Endodermal cell (in vitro differentiated cells): ENCODE results near the gene ARL16. TPM values are rescaled to one million over a fixed set of nuclear protein-coding genes. Genes with fewer than 3 reads are reported as not detected.

ENCODE experiments used
- DNase-seq: peaks from one replicate; pipeline ENCODE4 v3.0.0-alpha.2; 2017
- H3K27ac ChIP-seq: 2 replicates; pipeline ENCODE4 v1.5.1; 2013; ENCODE audit warnings: mild to moderate bottlenecking, low read depth, low read length, moderate library complexity
- H3K27me3 ChIP-seq: 2 replicates; pipeline ENCODE4 v1.6.1; 2013; ENCODE audit warnings: mild to moderate bottlenecking, low read length, moderate library complexity; ENCODE audit not compliant: insufficient read depth, control insufficient read depth, poor library complexity, severe bottlenecking
- H3K36me3 ChIP-seq: 2 replicates; pipeline ENCODE4 v1.7.0; 2013; ENCODE audit warnings: mild to moderate bottlenecking, low read length, moderate library complexity; ENCODE audit not compliant: control insufficient read depth, insufficient read depth
- H3K4me1 ChIP-seq: one replicate; pipeline ENCODE4 v1.7.0; 2013; ENCODE audit warnings: low read length; ENCODE audit not compliant: control insufficient read depth, insufficient read depth
- H3K4me3 ChIP-seq: 2 replicates; pipeline ENCODE4 v1.5.1; 2013; ENCODE audit warnings: mild to moderate bottlenecking, low read length, moderate library complexity
- H3K9ac ChIP-seq: 2 replicates; pipeline ENCODE4 v1.6.1; 2013; ENCODE audit warnings: mild to moderate bottlenecking, low read length, moderate library complexity; ENCODE audit not compliant: poor library complexity, severe bottlenecking; ENCODE audit errors: extremely low read depth
- H3K9me3 ChIP-seq: 2 replicates; pipeline ENCODE4 v1.6.1; 2013; ENCODE audit warnings: mild to moderate bottlenecking, low read length, moderate library complexity; ENCODE audit not compliant: control insufficient read depth
- H3K27ac Mint-ChIP-seq: 2 replicates; pipeline ENCODE4 v1.8.0; 2020; ENCODE audit warnings: mixed read lengths
- H3K27me3 Mint-ChIP-seq: 2 replicates; pipeline ENCODE4 v1.8.0; 2021; ENCODE audit warnings: mild to moderate bottlenecking, mixed read lengths; ENCODE audit not compliant: insufficient read depth
- H3K36me3 Mint-ChIP-seq: 2 replicates; pipeline ENCODE4 v1.8.0; 2020; ENCODE audit warnings: low read depth, mixed read lengths
- H3K4me1 Mint-ChIP-seq: 2 replicates; pipeline ENCODE4 v1.8.0; 2020; ENCODE audit warnings: mixed read lengths
- H3K4me3 Mint-ChIP-seq: 2 replicates; pipeline ENCODE4 v1.8.0; 2020; ENCODE audit warnings: mild to moderate bottlenecking, moderate library complexity, mixed read lengths
- H3K9me3 Mint-ChIP-seq: 2 replicates; pipeline ENCODE4 v1.8.0; 2020; ENCODE audit warnings: mild to moderate bottlenecking, mixed read lengths
- WGBS, 2 experiments: methylation state at CpG; one replicate each; pipeline versions ENCODE4 v1.1.5 to v1.1.7; 2013; ENCODE audit warnings: missing lambda C conversion rate in 2 of 2, mixed read lengths in 1 of 2; ENCODE audit not compliant: insufficient coverage in 1 of 2, insufficient read length in 1 of 2; 5-methylcytosine and 5-hydroxymethylcytosine counted together
- total RNA-seq, 2 donors: library from RNA; stranded (reverse); fragmentation: NEBNext Ultra II Directional in 1 of 2; extraction: Animal tissue kit (Norgen Biotek cat#: 25700) in 1 of 2; gene quantifications; 2 replicates in 1 of 2; 3 replicates in 1 of 2; pipeline ENCODE4 v1.2.1, GENCODE V29; 2021
- TF ChIP-seq, protein P1 (sequence below): fragments of 200-600 bp; sonication (generic); conservative IDR thresholded peaks from 2 replicates; pipeline ENCODE4 v1.5.0; 2021; ENCODE audit warnings: antibody characterized with exemption, mild to moderate bottlenecking

The ARL16 gene
- total RNA-seq, 2 donors from 2014 or later: 41.2 to 47.8 TPM

GRCh38 chr17:81655378-81656117 is 28.0 kb downstream of the ARL16 start:
- no peaks in the 10 kb centered on the region for H3K36me3 Mint-ChIP-seq
- 90 to 92% methylated on average over 12 to 18 of the region's 18 CpGs for WGBS, 2 experiments
- TF ChIP-seq, protein P1, sequence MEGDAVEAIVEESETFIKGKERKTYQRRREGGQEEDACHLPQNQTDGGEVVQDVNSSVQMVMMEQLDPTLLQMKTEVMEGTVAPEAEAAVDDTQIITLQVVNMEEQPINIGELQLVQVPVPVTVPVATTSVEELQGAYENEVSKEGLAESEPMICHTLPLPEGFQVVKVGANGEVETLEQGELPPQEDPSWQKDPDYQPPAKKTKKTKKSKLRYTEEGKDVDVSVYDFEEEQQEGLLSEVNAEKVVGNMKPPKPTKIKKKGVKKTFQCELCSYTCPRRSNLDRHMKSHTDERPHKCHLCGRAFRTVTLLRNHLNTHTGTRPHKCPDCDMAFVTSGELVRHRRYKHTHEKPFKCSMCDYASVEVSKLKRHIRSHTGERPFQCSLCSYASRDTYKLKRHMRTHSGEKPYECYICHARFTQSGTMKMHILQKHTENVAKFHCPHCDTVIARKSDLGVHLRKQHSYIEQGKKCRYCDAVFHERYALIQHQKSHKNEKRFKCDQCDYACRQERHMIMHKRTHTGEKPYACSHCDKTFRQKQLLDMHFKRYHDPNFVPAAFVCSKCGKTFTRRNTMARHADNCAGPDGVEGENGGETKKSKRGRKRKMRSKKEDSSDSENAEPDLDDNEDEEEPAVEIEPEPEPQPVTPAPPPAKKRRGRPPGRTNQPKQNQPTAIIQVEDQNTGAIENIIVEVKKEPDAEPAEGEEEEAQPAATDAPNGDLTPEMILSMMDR: no peak
- no peaks in the 10 kb centered on the region for H3K27me3 Mint-ChIP-seq
- Histone ChIP-seq H3K36me3 (no peaks in the 10 kb centered on the region), H3K9ac (no peak overlapping the region), H3K4me3 (no peak overlapping the region), H3K9me3 (no peaks in the 10 kb centered on the region), H3K27me3 (no peaks in the 10 kb centered on the region), H3K27ac (no peak overlapping the region), H3K4me1 (peaks cover 13% of the 10 kb centered on the region)
- H3K9me3 Mint-ChIP-seq: no peaks in the 10 kb centered on the region
- H3K4me3 Mint-ChIP-seq: no peak overlapping the region
- DNase-seq: peak; percentile 57
- H3K27ac Mint-ChIP-seq: no peak overlapping the region
- H3K4me1 Mint-ChIP-seq: peaks cover 7% of the 10 kb centered on the region

DNA sequence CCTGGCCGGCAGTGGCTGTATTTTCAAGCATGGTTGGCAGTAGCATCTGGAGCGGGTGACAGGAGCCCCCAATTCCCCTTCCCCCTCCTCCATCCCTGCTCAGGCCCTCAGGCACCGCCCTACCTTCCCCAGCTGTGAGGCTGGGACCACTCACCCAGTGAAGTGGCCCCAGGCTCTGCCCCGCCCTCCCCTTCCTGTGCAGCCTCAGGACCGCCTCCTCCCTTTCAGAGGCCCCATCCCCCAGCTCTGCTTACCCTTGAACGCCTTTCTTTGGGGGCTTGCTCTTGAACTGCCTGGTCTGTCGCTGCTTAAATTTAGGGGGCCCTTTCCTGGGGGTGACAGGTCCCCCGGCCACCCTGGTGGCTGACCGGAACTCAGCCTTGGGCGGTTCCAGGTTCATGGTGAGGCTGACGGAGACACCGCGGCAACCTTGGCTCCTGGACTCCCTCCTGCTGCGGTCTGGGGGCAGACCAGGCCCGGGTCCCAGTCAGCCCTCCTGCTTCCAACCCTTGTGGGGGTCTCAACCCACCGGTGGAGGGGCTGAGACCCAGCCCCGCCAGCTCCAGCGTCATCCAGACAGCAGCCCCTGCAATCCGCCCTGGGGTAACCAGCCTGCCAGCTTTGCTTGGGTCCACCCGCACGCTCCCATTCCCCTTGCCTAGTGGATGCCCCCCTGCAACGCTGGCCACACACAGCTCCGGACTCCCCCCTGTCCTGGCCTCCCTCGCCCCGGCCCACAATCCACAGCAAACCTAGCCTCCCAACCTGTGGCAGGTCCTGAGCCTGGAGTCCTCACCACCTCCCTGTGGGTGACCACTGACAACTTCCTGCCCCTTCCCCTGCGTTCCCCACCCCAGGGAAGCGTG is 30.5 kb downstream of the ARL16 start:
- peak; percentile 89 for DNase-seq
- Histone ChIP-seq H3K36me3 (no peaks in the 10 kb centered on the region), H3K9ac (no peak overlapping the region), H3K4me3 (no peak overlapping the region), H3K4me1 (peaks cover 13% of the 10 kb centered on the region), H3K27ac (no peak overlapping the region), H3K9me3 (peaks cover 6% of the 10 kb centered on the region), H3K27me3 (peaks cover 12% of the 10 kb centered on the region)
- Mint-ChIP-seq H3K4me1 (peaks cover 7% of the 10 kb centered on the region), H3K27me3 (peaks cover 13% of the 10 kb centered on the region), H3K4me3 (peak overlapping the region; percentile 38), H3K9me3 (peaks cover 11% of the 10 kb centered on the region), H3K36me3 (no peaks in the 10 kb centered on the region), H3K27ac (peak overlapping the region; percentile 74)
- TF ChIP-seq, protein P1: no peak
- 52 to 59% methylated on average over 16 to 27 of the region's 27 CpGs for WGBS, 2 experiments

- TF ChIP-seq, protein P1: no peak
- H3K9me3 ChIP-seq: peaks cover 6% of the 10 kb centered on the region
- peaks cover 11% of the 10 kb centered on the region for H3K4me1 Mint-ChIP-seq
- peaks cover 25% of the 10 kb centered on the region for H3K27me3 Mint-ChIP-seq
- peaks cover 11% of the 10 kb centered on the region for H3K9me3 Mint-ChIP-seq
- no peaks in the 10 kb centered on the region for H3K36me3 ChIP-seq
- no peak overlapping the region for H3K4me3 ChIP-seq
- H3K27ac Mint-ChIP-seq: no peak overlapping the region
- no peak overlapping the region for H3K4me3 Mint-ChIP-seq
- DNase-seq: peak; percentile 57
- H3K27me3 ChIP-seq: peaks cover 26% of the 10 kb centered on the region
- H3K36me3 Mint-ChIP-seq: no peaks in the 10 kb centered on the region
- 93 to 98% methylated on average over 5 to 10 of the region's 10 CpGs for WGBS, 2 experiments
- no peak overlapping the region for H3K9ac ChIP-seq
- H3K27ac ChIP-seq: no peak overlapping the region
- peaks cover 13% of the 10 kb centered on the region for H3K4me1 ChIP-seq
These were observed 31.9 kb downstream of the ARL16 start for GRCh38 chr17:81651692-81652091.
